Putamen (tissue), 1 donor: ENCODE data around the gene GANAB.
A peak's percentile ranks its signal among the peaks of the same experiment; 100 is the strongest.
"Not testable (repeated sequence)": the region's sequence is repeated elsewhere in the genome, so short reads cannot be mapped to it uniquely, and the experiment has no call there.

Source experiments
- DNase-seq: peaks from one replicate; pipeline ENCODE4 v3.0.0-alpha.2; 2016; ENCODE audit warnings: low spot score

The GANAB gene

DNA sequence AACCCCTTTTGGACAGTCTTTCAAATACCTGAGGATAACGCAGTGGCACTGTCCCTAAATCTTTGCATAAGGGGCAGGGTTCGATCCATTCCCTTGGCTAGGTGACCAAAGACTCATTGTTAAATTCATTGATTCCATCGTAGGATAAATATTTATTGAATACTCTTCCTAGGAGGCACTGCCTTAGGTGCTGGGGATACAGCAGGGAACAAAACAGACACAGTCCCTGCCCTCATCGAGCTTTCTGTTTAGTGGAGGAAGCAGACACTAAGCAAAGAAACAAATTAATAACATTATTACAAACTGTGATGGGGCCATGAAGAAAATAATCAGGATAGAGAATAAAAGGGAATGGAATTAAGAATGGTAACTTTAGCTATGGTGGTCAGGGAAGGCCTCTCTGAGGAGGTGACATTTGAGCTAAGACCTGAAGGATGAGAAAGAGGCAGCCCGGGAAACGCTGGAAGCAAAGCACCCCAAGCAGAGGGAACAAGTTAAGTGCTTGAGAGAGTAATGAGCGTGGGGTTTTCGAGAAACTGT is 25.3 kb downstream of the GANAB start:
- no peak for DNase-seq

DNA sequence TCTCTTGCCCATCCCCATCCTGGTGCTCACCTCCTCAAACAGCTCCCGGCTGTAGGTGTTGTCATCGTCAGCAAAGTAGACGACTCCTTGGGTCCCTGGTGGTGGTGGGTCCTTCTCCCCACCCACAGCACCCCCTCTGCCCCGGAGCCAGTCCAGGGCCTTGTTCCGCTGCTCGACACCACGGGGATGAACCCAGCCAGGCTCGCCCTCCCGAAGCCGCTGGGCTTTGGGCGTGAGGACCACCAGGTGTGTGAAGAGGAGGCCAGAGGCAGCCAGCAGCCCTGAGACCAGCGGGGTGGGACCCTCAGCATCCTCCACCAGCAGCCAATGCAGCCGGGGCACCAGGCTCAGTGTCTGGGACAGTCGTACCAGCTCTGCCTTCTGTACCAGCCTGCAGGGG is 29.5 kb downstream of the GANAB start:
- not testable (repeated sequence) for DNase-seq

DNA sequence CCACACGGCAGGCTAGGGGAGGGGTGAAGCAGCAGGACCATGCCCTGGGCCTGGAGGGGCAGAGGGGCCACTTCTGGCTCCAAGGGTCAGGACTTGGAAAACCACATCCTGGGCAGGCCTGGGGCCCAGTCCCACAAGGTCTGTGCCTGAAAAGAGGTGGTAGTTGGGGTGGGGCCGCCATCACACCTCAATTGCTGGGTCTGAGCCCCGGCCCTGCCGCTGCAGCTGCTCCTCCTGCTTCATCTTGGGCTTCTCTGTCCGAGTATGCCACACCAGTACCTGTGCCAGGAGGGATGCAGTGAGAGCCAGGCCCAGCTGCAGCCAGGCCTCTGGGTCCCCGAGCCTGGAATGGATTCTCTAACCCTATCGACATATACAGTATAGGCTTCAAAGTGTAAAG is 30.9 kb downstream of the GANAB start:
- DNase-seq = no peak

- peak; percentile 75 for DNase-seq
Measured at GRCh38 chr11:62614275-62614674, 32.1 kb downstream of the GANAB start.

DNA sequence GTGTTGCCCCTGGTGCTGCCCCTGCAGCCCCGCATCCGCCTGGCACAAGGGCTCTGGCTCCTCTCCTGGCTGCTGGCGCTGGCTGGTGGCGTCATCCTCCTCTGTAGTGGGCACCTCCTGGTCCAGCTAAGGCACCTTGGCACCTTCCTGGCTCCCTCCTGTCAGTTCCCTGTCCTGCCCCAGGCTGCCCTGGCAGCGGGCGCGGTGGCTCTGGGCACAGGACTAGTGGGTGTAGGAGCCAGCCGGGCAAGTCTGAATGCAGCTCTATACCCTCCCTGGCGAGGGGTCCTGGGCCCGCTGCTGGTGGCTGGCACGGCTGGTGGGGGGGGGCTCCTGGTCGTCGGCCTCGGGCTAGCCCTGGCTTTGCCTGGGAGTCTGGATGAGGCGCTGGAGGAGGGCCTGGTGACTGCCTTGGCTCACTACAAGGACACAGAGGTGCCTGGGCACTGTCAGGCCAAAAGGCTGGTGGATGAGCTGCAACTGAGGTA is 33.1 kb downstream of the GANAB start:
- no peak for DNase-seq

GRCh38 chr11:62612366-62613290 is 33.8 kb downstream of the GANAB start, which contains the start of the genes EML3 and ROM1:
EML3 (minus strand) TSS chr11:62612775; CDS start chr11:62612457, 318 bp downstream.
ROM1 (plus strand) TSS chr11:62613257; CDS start chr11:62613282, 25 bp downstream.
- peak; percentile 87 for DNase-seq

GRCh38 chr11:62611705-62612365 is 34.6 kb downstream of the GANAB start:
- DNase-seq = peak; percentile 58

DNA sequence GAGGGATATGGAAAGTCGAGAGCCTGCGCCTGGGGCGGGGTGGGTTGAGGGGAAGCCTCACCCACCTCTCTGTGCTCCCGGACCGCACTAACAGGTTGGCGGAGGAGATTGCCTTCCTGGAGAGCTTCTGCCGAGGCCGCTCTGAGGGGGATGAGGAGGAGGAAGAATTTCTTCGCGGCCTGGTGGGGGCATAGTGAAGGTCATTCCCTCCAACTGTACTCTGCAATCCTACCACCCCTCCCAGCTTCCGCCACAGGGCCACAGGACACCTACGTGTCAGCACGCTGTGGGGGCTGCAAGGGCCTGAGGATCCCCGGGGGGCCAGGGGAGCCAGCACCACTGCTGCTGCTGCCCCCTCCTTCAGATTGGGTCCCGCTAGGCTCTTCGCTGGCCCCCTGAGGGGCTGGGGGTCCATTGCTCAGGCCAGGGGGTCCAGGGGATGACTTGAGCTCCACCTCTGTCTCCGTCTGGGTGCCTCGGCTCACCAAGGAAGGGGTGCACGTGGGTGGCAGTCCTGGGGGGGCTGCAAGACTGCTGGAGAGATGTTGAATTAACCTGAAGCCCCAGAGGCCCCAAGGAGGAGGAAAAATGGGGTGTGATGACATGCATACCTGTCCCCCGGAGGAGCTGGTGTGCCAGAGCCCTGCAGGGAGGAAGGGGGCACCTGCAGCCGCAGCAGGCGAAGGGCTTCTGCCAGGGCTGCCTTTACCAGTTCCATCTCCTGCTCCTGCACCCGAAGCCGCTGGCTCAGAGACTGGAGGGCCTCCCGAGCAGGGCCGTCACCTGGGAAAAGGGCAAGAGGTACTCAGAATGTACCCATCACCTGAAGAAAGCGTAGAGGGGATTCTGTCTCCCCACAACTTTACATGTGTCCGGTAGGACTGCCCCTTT is 35.4 kb downstream of the GANAB start:
- no peak for DNase-seq

DNA sequence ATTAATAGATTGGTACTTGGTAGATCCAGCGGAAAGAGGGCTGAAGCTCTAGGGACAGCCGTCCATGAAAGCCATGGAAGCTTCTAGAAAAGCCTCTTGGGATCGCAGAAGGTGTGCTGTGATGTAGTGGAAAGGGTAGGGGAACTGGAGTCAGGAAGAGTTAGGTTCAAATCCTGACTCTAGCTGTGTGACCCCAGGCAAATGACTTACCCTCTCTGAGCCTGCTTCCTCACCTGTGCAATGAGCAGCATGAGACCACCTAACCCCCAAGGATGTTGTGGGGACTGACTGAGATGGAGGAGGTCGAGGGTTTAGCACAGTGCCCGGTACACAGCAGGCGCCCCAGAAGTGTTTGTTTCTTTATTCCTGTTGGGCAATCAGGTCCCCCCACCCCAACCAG is 36.0 kb downstream of the GANAB start:
- DNase-seq = no peak

DNA sequence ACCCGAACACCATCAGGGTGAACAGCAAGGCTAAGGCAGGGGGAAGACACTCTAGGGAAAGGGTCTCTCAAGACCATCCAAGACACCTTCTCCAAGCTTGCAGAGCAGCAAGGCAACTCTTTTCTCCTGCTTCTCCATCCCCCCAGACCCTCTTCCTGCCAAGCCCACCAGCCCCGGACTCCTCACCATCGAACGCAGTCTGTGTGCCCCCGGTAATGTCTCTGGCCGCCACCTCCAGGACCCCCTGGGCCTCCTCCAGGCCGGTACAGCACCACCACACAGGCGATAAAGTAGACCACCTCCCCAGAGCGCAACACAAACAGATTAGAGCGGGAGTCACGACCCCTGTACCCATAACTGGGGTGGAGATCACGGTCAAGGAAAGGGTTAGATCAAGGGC is 37.6 kb downstream of the GANAB start:
- DNase-seq = no peak

GRCh38 chr11:62607714-62608113 is 38.7 kb downstream of the GANAB start:
- no peak for DNase-seq

GRCh38 chr11:62605902-62606301 is 40.5 kb downstream of the GANAB start:
- no peak for DNase-seq

- no peak for DNase-seq
Measured at GRCh38 chr11:62605467-62605866, 40.9 kb downstream of the GANAB start.

DNA sequence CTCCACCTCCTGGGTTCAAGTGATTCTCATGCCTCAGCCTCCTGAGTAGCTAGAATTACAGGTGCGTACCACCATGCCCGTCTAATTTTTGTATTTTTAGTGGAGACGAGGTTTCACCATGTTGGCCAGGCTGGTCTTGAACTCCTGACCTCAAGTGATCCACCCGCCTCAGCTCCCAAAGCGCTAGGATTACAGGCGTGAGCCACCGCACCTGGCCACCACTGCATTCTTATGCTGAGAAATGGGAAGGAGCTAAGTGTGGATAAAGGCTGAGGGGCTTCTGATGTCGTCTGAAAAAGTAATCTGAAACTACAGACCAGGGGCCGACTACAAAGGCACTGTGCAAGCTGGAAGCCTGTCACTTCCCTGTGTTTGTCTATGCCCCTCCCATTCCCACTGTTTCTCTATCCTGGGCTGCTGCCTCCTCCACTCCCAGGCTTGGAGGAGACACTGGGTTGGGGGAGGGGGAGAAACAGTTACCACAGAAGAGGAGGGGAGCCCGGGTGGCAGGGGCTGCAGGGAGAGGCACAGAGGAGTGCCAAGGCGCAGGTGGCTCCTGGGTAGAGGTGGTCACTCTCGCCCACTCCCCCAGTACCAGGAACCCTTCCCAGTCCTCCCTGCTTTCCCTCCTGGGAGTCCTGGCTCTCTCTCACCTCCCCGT is 41.8 kb downstream of the GANAB start:
- DNase-seq = no peak

- DNase-seq = no peak
Measured at GRCh38 chr11:62603776-62604299, 42.6 kb downstream of the GANAB start.

- no peak for DNase-seq
Measured at GRCh38 chr11:62603072-62603408, 43.4 kb downstream of the GANAB start.

DNA sequence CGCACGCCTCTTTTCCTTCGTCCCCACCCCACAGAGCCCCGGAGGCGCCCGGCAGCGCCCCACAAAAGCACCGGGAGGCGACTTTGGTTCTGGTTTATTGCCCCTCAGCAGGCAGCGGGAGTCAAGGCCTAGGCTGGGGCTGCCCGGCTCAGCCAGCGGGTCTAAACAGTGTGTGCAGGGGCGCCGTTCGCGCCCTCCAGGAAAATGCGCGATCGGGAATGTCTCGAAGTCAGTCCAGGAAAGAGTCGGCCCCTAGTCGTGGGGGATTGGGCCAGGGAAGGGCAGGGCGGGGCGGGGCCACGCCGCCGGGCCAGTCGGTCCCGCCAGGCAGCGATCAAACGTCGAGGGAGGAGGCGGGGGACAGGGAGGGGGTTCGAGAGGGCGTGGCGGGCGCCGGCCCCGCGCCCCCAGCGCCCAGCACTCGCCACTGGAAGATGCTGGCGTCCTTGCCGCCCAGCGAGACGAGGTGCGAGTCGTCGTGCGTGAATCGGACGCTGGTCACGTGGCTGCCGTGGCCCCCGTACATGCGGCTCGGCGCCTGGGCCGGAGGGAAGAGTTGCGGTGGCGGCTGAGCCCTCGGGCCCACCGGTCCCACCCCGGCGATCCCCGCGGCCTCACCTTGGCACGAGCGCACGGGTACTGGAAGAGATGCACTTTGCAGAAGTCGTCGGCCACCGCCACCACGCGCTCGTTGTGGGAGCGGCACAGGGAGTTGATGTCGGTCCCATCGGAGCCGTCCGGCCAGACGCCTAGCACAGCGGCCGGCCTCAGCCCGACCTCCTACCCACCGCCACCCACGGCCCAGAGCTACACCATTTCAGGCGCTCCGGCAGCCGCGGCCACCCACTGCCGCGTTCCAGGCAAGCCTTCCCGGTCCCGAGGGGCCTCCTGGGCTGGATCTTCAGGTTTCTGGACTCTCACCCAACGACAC is 44.0 kb downstream of the GANAB start:
- DNase-seq = peak; percentile 75

- peak; percentile 97 for DNase-seq
Measured at GRCh38 chr11:62601372-62602140, 44.9 kb downstream of the GANAB start, which contains the start of gene MTA2. MTA2 (minus strand) TSS chr11:62601865; CDS start chr11:62601450, 415 bp downstream.

DNA sequence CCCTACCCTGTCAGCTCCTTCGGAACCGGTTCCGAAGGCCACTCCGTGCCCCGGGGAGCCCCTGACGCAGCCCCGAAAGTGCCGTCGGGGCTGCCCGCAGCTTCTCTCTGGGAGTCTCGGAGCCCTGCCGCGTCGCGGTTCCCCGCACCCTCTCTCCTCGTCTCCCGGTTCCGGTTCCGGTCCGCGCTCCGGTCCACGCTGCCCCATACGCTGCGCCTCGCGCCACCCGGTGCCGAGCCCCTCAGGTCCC is 45.4 kb downstream of the GANAB start:
- DNase-seq = no peak
